Measurements from ENCODE around the gene MARCHF4.

Gene MARCHF4

DNA sequence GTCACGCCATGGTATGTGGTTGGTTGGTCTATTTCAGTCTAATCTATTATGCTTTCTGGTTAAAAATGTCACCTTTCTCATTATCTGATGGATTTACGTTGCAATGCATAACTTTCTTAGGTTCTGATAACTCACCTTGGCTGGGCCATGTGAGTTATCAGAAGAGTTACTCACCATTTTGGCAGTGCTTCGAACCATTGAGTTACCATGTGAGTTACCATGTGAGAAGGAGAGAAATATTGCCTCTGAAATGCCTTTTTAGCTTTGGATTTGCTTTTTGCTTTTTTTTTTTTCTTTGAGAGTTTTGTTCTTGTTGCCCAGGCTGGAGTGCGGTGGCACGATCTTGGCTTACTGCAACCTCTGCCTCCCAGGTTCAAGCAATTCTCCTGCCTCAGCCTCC, 41.6 kb upstream of the MARCHF4 start:
- in situ Hi-C loops (cut with MboI; ENCODE audit: low sequenced_read_pairs, unreplicated experiment): no loop called here
- DNase-seq (ENCODE audit: low spot score): no peak
- TF ChIP-seq CTCF (IDR thresholded peaks at IDR 0.05; ENCODE audit: borderline replicate concordance, control extremely low read depth, extremely low read depth, insufficient read depth, missing control alignments): no peak

GRCh38 chr2:216412022-216412999, 40.0 kb upstream of the MARCHF4 start, which contains the start of gene SMARCAL1:
TSS of gene SMARCAL1 (plus strand) at chr2:216412484. CDS start at chr2:216414705, 2,221 bp downstream.
- peak; percentile 93 for DNase-seq (ENCODE audit: low spot score)
- TF ChIP-seq CTCF (IDR thresholded peaks at IDR 0.05; ENCODE audit: borderline replicate concordance, control extremely low read depth, extremely low read depth, insufficient read depth, missing control alignments): no peak
- in situ Hi-C loops (cut with MboI; ENCODE audit: low sequenced_read_pairs, unreplicated experiment): no loop called here

DNA sequence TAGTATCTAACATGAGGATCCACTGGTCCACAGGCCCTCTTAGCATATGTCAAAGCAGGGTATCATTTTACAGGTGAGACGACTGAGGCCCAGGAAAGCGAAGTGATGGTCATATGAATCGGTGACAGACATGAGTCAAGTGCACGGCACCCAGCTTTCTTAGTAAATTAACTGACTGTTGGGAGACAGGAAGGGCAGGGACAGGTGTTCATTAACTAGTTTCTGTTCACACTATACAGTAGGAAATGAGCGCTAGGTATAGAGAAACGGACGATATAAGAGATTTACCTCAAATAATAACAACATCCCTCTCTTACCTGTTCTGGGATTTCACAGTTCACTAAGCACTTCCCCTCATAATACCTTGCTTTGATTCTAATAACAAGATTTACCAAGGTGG, 38.3 kb upstream of the MARCHF4 start:
- DNase-seq (ENCODE audit: low spot score): no peak
- in situ Hi-C loops (cut with MboI; ENCODE audit: low sequenced_read_pairs, unreplicated experiment): no loop called here
- TF ChIP-seq CTCF (IDR thresholded peaks at IDR 0.05; ENCODE audit: borderline replicate concordance, control extremely low read depth, extremely low read depth, insufficient read depth, missing control alignments): no peak

DNA sequence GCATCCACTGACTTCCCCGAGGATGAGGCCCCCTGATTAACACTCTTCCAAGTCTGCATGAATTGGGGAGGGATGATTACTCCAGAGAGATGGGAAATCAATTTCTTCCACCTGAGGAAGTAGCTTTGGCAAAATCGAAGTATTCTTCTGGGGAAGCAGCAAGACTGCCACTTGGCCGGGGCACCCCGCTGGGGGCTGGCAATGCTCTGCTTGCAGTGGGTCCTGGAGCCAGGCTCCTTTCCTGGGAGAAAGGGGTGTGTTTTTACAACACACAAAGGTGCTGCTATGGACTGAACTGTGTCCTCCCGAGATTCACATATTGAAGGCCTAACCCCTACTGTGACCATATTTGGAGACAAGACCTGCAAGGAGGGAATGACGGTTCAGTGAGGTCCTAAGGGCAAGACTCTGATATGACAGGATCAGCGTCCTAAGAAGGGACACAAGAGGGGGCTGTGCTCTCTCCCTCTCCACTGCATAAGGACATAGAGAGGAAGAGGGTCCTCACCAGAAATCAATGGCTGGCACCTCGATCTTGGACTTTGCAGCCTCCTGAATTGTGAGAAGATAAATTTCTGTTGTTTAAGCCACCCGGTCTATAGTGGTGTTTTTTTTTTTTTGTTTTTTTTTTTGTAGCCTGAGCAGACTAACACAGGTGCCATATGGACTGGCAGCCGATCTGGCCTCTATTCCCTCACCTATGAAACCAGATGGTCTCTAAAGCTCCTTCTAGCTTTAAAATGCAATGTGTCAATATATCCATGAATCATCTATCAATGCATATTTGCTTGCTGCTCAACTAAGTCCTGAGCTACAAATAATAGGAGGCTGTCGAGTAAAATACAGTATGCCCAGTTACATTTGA, 36.4 kb upstream of the MARCHF4 start:
- in situ Hi-C loops (cut with MboI; ENCODE audit: low sequenced_read_pairs, unreplicated experiment): no loop called here
- no peak for TF ChIP-seq CTCF (IDR thresholded peaks at IDR 0.05; ENCODE audit: borderline replicate concordance, control extremely low read depth, extremely low read depth, insufficient read depth, missing control alignments)
- DNase-seq (ENCODE audit: low spot score): no peak

DNA sequence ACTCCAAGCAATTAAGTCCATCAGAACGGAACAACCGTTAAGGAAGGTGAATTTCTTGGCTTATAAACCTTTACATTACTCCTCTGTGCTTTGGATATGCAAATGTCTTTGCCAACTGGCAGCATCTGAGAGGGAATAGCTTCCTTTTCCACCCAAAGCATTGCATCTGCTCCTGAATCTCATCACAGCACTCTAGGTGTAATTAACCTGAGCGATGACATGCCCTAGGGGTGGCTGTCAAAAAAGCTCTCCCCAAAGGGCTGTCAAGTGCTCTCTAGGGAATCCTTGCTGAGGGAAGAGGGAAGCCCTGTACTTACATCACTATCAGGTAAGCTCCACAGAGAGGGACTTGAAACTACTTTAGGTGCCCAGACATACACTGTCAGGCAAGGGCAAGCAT, 34.5 kb upstream of the MARCHF4 start:
- no peak for TF ChIP-seq CTCF (IDR thresholded peaks at IDR 0.05; ENCODE audit: borderline replicate concordance, control extremely low read depth, extremely low read depth, insufficient read depth, missing control alignments)
- no peak for DNase-seq (ENCODE audit: low spot score)
- in situ Hi-C loops (cut with MboI; ENCODE audit: low sequenced_read_pairs, unreplicated experiment): no loop called here

DNA sequence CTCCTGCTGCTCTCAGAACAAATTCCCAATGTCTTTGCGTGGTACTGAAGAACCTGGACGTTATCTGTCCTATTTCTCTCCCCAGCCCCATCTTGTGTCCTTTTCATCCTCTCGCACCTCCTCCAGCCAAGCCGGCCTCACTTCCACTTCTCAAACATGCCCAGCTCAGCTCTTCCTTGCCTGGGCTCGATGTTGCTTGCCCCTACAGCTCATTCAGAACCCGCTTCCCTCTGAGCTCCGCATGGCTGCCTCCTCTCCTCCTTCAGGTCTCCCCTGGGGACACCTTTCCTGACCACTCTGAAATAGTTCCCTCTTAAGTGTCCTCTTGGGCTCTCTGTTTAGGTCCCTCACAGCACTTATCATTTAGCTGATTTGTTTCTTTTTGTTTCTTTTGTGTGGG, 33.3 kb upstream of the MARCHF4 start:
- DNase-seq (ENCODE audit: low spot score): no peak
- in situ Hi-C loops (cut with MboI; ENCODE audit: low sequenced_read_pairs, unreplicated experiment): no loop called here
- TF ChIP-seq CTCF (IDR thresholded peaks at IDR 0.05; ENCODE audit: borderline replicate concordance, control extremely low read depth, extremely low read depth, insufficient read depth, missing control alignments): no peak

Measured in GM13976 (cell line).